GM12891 (cell line): ENCODE results near the gene HMBS.

Experiments used
- PAX5 ChIP-seq: IDR thresholded peaks from 2 replicates; pipeline ENCODE4 v1.6.1; 2011; ENCODE audit warnings: low read length, moderate library complexity, mild to moderate bottlenecking; ENCODE audit not compliant: insufficient read depth, severe bottlenecking
- POLR2A ChIP-seq: IDR thresholded peaks from 2 replicates; pipeline ENCODE4 v1.6.1; 2011; ENCODE audit warnings: low read depth, low read length, control low read depth
- POLR2AphosphoS5 ChIP-seq: IDR thresholded peaks from 2 replicates; pipeline ENCODE4 v1.6.1; 2011; ENCODE audit warnings: low read depth, low read length, control low read depth
- POU2F2 ChIP-seq: IDR thresholded peaks from 2 replicates; pipeline ENCODE4 v1.6.1; 2011; ENCODE audit warnings: low read depth, mild to moderate bottlenecking, control low read depth, low read length, moderate library complexity
- SPI1 ChIP-seq: IDR thresholded peaks from 2 replicates; pipeline ENCODE4 v1.6.1; 2011; ENCODE audit warnings: low read depth, low read length, control low read depth
- TAF1 ChIP-seq: IDR thresholded peaks from 2 replicates; pipeline ENCODE4 v1.6.1; 2011; ENCODE audit warnings: low read depth, low read length, control low read depth

DNA sequence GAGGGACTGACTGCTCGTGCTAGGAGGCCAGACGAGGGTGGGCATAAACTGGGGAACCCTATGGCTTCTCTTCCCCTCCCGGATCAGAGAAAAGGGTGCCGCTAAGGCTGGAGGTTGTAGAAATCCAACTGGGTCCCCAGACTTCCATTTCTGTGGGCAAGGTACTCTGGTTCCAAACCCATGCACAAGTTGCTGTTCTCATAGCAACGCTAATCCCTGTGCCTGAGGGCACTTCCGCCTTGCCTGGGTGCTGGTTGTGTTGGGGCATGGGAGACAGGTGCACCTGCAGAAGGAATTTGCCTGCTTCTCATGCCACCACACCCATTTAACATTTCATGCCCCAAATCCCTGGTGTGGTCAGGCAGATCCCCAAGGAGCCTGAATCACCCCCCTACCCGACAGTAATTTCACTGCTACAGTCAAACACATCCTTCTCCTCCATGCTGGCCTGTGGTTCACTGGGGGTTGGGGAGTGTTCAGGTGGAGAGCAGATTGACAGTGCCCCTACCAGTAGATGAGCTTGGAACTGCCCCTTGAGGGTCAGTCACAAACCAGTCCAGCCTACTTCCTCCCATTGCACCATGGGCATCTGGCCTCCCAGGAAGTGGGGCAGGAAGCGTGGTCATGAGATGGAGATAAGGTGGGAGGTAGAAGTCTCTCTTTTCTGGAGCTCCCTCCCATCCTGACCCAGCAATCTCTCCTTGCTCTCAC lies 23.6 kb downstream of the HMBS start:
- TF ChIP-seq POLR2A: no peak
- no peak for TF ChIP-seq POLR2AphosphoS5
- no peak for TF ChIP-seq TAF1
- no peak for TF ChIP-seq PAX5
- TF ChIP-seq SPI1: peak; percentile 53
- no peak for TF ChIP-seq POU2F2
